Progenitor cell of endocrine pancreas (in vitro differentiated cells): Measurements from ENCODE around the gene RFX1. TPM values are rescaled to one million over a fixed set of nuclear protein-coding genes. Genes with fewer than 3 reads are reported as not detected.

Experiments
- DNase-seq: peaks from one replicate; pipeline ENCODE4 v3.0.0; 2021; ENCODE audit warnings: low spot score; ENCODE audit not compliant: unreplicated experiment
- H3K27ac Mint-ChIP-seq: 2 replicates; pipeline ENCODE4 v1.8.0; 2021; ENCODE audit warnings: mild to moderate bottlenecking, moderate library complexity, mixed read lengths
- H3K27me3 Mint-ChIP-seq: 2 replicates; pipeline ENCODE4 v1.8.0; 2021; ENCODE audit warnings: mixed read lengths
- H3K36me3 Mint-ChIP-seq: 2 replicates; pipeline ENCODE4 v1.8.0; 2022; ENCODE audit warnings: mixed read lengths; ENCODE audit not compliant: insufficient read depth
- H3K4me1 Mint-ChIP-seq: 2 replicates; pipeline ENCODE4 v1.8.0; 2021; ENCODE audit warnings: low read depth, mixed read lengths
- H3K4me3 Mint-ChIP-seq: 2 replicates; pipeline ENCODE4 v1.8.0; 2021; ENCODE audit warnings: low read depth, mild to moderate bottlenecking, moderate library complexity, mixed read lengths
- H3K9me3 Mint-ChIP-seq: 2 replicates; pipeline ENCODE4 v1.8.0; 2021; ENCODE audit warnings: low read depth, mixed read lengths
- total RNA-seq: library from RNA; stranded (reverse); gene quantifications from 2 replicates; pipeline ENCODE4 v1.2.1, GENCODE V29; 2021
- TF ChIP-seq, protein P1 (sequence below): fragments of 200-600 bp; sonication (generic); IDR thresholded peaks from one replicate; pipeline ENCODE4 v1.5.0; 2021; ENCODE audit warnings: antibody characterized with exemption, mild to moderate bottlenecking; ENCODE audit not compliant: unreplicated experiment

The RFX1 gene
- total RNA-seq, 1 donor from 2014 or later = 26.5 TPM

DNA sequence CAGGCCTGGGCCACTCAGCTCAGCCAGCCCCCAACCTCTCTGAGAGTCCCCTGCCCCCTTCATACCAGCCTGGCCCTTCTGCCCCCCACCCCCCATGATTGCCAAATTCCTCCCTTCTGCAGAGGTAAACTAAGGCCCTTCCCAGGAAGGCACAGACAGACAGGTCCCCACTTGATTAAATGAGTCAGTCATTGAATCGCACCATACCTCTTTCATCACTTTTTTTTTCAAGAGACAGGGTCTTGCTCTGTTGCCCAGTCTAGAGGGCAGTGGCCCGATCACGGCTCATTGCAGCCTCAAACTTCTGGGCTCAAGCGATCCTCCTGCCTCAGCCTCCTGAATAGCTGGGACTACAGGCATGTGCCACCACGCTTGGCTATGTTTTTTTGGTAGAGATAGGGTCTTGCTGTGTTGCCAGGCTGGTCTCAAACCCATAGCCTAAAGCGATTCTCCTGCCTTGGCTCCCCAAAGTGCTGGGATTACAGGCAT lies 73.9 kb downstream of the RFX1 start:
- H3K4me1 Mint-ChIP-seq = peaks cover 2% of the 10 kb centered on the region
- no peak for DNase-seq
- peaks cover 6% of the 10 kb centered on the region for H3K36me3 Mint-ChIP-seq
- TF ChIP-seq, protein P1, sequence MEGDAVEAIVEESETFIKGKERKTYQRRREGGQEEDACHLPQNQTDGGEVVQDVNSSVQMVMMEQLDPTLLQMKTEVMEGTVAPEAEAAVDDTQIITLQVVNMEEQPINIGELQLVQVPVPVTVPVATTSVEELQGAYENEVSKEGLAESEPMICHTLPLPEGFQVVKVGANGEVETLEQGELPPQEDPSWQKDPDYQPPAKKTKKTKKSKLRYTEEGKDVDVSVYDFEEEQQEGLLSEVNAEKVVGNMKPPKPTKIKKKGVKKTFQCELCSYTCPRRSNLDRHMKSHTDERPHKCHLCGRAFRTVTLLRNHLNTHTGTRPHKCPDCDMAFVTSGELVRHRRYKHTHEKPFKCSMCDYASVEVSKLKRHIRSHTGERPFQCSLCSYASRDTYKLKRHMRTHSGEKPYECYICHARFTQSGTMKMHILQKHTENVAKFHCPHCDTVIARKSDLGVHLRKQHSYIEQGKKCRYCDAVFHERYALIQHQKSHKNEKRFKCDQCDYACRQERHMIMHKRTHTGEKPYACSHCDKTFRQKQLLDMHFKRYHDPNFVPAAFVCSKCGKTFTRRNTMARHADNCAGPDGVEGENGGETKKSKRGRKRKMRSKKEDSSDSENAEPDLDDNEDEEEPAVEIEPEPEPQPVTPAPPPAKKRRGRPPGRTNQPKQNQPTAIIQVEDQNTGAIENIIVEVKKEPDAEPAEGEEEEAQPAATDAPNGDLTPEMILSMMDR = no peak
- no peaks in the 10 kb centered on the region for H3K9me3 Mint-ChIP-seq
- no peak overlapping the region for H3K27ac Mint-ChIP-seq
- H3K27me3 Mint-ChIP-seq = peaks cover 11% of the 10 kb centered on the region
- no peak overlapping the region for H3K4me3 Mint-ChIP-seq

- H3K36me3 Mint-ChIP-seq = peaks cover 9% of the 10 kb centered on the region
- H3K27ac Mint-ChIP-seq = no peak overlapping the region
- H3K4me3 Mint-ChIP-seq = no peak overlapping the region
- peaks cover 11% of the 10 kb centered on the region for H3K27me3 Mint-ChIP-seq
- H3K9me3 Mint-ChIP-seq = no peaks in the 10 kb centered on the region
- DNase-seq = no peak
- TF ChIP-seq, protein P1 = no peak
- H3K4me1 Mint-ChIP-seq = peaks cover 2% of the 10 kb centered on the region
Measured at GRCh38 chr19:13931391-13932148, 74.5 kb downstream of the RFX1 start.

GRCh38 chr19:13930402-13930801 lies 75.7 kb downstream of the RFX1 start:
- Mint-ChIP-seq H3K27ac (no peak overlapping the region), H3K9me3 (no peaks in the 10 kb centered on the region), H3K4me3 (no peak overlapping the region), H3K36me3 (peaks cover 13% of the 10 kb centered on the region), H3K27me3 (peaks cover 11% of the 10 kb centered on the region), H3K4me1 (peaks cover 2% of the 10 kb centered on the region)
- no peak for DNase-seq
- TF ChIP-seq, protein P1 = no peak

GRCh38 chr19:13929956-13930355 lies 76.2 kb downstream of the RFX1 start:
- H3K4me3 Mint-ChIP-seq = no peak overlapping the region
- TF ChIP-seq, protein P1 = no peak
- no peaks in the 10 kb centered on the region for H3K9me3 Mint-ChIP-seq
- no peak for DNase-seq
- H3K27ac Mint-ChIP-seq = no peak overlapping the region
- peaks cover 2% of the 10 kb centered on the region for H3K4me1 Mint-ChIP-seq
- H3K27me3 Mint-ChIP-seq = peaks cover 11% of the 10 kb centered on the region
- peaks cover 17% of the 10 kb centered on the region for H3K36me3 Mint-ChIP-seq

- Mint-ChIP-seq H3K4me3 (no peak overlapping the region), H3K27me3 (peaks cover 4% of the 10 kb centered on the region), H3K27ac (no peak overlapping the region), H3K9me3 (no peaks in the 10 kb centered on the region), H3K36me3 (peaks cover 20% of the 10 kb centered on the region), H3K4me1 (peaks cover 2% of the 10 kb centered on the region)
- DNase-seq = no peak
- TF ChIP-seq, protein P1 = no peak
Measured at GRCh38 chr19:13929340-13929739, 76.8 kb downstream of the RFX1 start.
